ENCODE data around the gene THRB.

DNA sequence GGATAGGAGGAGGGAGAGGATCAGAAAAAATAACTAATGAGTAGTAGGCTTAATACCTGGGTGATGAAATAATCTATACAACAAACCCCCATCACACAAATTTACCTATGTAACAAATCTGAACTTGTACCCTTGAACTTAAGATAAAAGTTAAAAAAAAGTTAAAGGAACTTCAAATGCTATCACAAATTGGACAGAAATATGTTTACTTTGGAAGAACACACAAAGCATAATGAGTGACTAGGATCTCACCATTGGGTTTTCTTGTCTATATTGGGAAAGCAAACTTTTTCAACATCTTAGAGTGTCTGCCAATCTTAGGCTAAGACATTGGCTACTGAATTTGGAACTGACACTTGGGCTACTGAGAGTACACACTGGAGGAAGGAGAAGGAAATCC lies 140.4 kb downstream of the THRB start:
- TF ChIP-seq REST (IDR thresholded peaks at IDR 0.05) (no peak), RCOR1 (IDR thresholded peaks at IDR 0.05; ENCODE audit: low read depth, low read length) (no peak), EP300 (IDR thresholded peaks at IDR 0.05) (no peak), MAFK (IDR thresholded peaks at IDR 0.05; ENCODE audit: partially characterized antibody) (no peak), POLR2A (IDR thresholded peaks at IDR 0.05; ENCODE audit: low read length) (no peak), MAZ (IDR thresholded peaks at IDR 0.05; ENCODE audit: borderline replicate concordance, low read depth, low read length) (no peak)
- TF ChIP-seq, protein P1, sequence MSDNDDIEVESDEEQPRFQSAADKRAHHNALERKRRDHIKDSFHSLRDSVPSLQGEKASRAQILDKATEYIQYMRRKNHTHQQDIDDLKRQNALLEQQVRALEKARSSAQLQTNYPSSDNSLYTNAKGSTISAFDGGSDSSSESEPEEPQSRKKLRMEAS (IDR thresholded peaks at IDR 0.05) = no peak
- TF ChIP-seq, protein P2, sequence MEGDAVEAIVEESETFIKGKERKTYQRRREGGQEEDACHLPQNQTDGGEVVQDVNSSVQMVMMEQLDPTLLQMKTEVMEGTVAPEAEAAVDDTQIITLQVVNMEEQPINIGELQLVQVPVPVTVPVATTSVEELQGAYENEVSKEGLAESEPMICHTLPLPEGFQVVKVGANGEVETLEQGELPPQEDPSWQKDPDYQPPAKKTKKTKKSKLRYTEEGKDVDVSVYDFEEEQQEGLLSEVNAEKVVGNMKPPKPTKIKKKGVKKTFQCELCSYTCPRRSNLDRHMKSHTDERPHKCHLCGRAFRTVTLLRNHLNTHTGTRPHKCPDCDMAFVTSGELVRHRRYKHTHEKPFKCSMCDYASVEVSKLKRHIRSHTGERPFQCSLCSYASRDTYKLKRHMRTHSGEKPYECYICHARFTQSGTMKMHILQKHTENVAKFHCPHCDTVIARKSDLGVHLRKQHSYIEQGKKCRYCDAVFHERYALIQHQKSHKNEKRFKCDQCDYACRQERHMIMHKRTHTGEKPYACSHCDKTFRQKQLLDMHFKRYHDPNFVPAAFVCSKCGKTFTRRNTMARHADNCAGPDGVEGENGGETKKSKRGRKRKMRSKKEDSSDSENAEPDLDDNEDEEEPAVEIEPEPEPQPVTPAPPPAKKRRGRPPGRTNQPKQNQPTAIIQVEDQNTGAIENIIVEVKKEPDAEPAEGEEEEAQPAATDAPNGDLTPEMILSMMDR (IDR thresholded peaks at IDR 0.05) = no peak
